Esophagus mucosa (tissue), 1 donor: Measurements from ENCODE around the gene LARGE1. TPM values are rescaled to one million over a fixed set of nuclear protein-coding genes. Genes with fewer than 3 reads are reported as not detected.
A peak's percentile ranks its signal among the peaks of the same experiment; 100 is the strongest.

ENCODE experiments used
- ATAC-seq: fragments of 200-7000 bp; cut with Tn5 transposase; one replicate; pipeline ENCODE4 v1.9.1; 2020
- total RNA-seq: library from RNA; stranded (reverse); gene quantifications from one replicate; pipeline ENCODE4 v1.2.4, GENCODE V29; 2023
- donor health status: DM: yes; HTN: yes; CAD: no.

The LARGE1 gene
- total RNA-seq, 1 donor from 2014 or later: 6.2 TPM

DNA sequence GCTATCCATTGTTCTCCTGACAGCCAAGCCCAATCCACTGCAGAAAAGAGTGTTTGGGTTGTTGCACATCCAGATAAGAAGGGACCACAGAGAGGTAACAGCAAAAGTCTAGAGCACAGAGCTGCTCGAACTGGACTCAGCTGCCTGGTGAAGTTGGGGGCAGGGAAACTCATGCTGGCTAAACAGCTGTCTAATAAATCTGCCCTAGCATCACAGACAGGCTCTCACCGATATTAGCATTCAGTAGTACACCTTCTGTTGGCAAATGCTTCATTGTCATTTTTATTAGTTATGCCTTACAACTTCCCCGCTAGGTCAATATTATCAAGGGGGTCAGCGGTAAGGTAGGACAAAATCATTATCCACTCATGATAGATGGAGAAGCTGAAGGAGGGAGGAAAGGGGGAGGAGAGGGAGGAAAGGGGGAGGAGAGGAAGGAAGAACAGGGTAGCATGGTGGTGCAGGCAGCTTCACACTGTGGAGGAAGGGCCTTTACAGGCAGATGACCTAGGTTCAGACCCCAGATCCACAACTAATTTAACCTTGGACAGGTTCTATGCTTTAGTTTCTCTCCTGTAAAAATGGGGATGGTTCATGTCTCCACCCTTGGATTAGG lies 102.7 kb downstream of the LARGE1 start:
- no peak for ATAC-seq

DNA sequence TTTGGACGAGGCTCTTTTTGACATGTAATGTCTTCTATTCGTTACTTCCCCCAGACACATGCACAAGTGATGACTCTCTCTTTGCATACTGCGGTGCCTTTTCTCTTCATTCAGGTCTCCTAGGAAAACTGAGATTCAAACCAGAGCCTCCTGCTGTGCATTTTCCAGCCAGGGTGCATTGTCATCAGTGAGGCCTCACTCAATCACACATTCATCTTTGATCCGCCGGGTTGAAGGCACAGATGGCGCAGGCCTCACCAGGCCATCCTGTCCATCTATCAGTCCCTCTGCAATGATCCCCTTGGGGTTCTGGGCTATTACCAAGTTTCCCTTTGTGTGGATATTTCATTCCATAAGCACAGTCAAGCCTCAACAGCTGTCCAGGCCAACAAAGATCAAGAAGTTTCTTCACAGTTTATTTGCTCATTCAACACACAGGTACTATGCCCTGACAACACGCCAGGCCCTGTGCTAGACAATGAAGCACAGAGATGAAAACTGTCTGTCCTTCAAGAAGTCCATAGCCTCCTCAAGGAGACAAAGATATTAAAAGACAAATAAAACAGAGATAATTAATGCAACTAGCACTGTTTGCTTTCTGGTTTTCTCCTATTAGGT lies 107.8 kb downstream of the LARGE1 start:
- ATAC-seq: no peak

DNA sequence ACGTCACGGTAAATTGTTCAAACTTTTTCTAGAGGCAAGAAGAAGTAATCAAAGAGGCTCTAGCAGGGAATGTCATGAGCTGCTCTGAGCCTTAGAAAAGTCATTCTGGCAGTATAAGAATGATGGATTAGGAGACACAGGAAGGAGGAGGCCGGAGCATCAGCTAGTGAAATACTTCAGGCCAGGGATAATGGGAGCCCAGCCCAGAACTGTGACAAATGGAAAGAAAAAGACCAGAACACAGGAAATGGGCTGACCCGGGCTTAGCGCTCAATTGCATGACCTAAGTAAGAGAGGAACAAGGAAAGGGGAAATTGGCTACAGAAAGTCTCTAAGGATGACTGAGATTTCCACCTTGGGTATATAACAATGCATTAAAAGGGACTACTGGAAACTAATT lies 108.6 kb downstream of the LARGE1 start:
- no peak for ATAC-seq

DNA sequence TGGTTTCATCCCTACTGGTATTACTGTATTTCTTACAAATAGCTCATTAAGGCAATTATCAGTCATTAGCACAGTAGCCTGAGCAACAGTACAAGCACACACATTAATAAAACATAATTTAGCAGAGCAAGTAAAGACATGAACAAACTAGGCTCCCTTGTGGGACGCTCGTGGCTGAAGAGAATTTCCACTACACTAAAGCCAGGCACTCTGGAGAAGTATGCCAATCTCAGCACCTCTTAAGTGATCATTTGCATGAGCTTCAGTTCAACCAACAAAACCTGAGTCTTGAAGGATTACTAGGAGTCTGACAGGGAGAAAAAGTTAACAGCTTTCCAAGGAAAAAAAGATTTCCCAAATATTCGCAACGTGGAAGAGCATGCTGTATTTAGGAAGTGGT lies 109.1 kb downstream of the LARGE1 start:
- no peak for ATAC-seq

DNA sequence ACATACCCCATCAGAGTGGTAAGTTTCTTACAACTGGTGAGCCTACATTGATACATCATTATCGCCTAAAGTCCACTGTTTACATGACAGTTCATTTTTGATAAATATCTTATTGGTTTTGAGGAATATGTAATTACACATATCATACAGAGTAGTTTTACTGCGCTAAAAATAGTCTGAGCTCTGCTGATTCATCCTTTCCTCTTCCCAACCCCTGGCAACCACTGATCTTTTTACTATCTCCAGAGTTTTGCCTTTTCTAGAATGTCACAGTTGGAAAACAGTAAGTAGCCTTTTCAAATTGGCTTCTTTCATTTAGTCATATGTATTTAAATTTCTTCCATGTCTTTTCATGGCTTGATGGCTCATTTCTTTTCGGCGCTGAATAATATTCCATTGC lies 112.8 kb downstream of the LARGE1 start:
- ATAC-seq: no peak

DNA sequence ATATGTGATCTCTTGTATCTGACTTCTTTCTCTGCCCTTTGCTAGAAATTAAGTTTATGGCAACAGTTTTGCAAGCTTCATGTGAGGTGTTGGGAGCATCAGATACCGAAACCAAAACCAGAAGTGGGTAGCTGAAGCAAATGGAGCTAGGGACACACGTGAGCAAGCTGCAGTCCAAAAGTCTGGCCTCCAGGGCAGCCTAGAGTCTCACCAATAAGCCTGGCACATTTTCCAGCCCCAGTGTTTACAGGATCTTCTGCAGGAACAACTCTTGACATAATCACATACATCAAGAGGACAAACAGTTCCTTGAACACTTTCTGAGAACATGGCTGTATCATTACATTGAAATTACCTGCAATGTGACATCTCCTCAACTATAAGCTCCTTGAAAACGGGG lies 114.1 kb downstream of the LARGE1 start:
- no peak for ATAC-seq

DNA sequence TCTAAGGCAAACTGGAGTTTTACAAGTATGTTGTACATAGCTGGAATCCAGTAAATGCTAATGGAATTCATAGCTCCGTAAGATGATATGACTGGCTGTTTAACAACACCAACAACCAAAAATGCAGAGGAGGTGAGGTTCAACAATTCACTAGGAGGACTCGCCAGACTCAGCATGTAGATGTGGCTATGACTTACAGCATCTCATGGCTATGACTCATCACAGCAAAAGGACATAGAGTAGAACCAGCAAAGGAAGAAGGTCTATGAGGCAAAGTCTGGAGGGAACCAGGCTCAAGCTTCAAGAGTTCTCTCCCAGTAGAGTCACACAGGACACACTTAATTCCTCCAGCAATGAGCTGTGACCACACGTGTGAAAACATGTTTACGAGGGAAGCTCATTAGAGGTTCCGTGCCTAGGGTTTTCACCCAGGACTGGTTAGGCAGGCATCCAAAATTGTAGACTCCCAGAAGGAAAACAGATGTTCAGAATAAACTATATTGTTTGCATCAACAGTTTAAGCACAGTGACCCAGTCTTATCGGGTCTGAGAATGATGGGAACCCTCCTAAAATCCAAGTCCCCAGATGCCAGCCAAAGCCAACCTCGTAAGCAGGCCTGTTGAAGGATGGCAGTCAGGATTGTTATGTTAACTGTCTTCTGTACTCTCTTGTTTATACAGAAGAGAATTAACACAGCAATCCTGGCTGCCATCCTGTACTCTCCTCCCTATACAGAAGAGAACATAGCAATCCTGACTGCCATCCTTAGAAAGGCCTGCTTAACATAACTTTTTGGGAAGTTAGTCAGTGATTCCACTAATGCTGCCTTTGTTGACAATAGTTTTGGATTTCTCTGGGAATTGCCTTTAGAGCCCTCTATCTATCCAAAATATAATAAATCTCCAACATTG lies 116.6 kb downstream of the LARGE1 start:
- ATAC-seq: peak; percentile 73

DNA sequence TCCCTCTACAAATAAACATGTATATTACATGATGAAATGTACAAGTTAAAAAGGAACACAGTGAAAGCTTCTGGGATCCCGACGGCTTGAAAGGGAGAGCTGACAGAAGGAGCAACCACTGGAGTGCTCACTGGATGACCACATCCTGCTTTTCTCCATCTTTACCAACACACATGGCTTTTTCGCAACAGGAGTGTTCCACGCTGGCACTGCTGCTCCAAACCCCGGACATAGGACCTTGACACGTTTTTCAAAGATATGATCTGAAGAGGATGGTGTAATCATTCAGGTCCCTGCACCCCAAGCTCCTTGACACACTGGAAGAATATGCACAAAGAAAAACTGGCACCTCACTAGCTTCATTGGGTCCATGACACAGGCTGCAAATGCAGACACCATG lies 121.9 kb downstream of the LARGE1 start:
- ATAC-seq: no peak

DNA sequence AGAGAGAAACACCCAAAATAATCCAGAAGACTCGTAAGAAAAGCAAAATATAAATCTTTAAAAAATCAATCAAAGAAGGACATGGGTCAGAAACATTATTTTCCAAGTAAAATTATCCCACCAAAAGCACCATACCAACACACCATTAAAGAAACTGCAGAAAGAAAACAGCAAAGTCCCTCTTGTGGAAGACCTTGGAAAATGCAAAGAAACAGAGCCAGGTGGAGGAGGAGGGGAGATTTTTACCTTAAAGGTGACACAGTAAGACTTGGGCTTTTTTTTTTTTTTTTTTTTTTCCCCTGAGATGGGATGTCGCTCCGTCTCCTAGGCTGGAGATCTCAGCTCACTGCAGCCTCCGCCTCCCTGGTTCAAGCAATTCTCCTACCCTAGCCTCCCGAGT lies 123.8 kb downstream of the LARGE1 start:
- ATAC-seq: no peak

DNA sequence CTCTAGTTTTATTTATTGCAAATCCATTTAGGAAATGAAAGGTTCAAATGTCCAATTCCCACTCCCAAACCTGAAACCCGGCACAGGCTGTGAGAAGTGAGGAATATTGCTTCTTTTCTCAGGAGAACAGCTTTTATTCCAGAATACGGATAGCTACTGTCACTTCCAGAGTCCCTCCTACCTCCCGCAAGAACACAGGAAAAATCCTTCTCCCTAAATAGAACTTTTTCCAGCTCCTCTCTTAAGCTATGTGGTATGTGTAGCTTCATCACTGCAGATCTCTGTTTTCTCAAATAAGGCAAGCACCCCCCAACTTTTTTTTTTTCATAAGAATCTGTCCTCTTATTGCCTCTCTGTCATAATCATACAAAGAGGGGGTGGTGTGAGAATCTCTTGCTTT lies 126.8 kb downstream of the LARGE1 start:
- ATAC-seq: no peak

DNA sequence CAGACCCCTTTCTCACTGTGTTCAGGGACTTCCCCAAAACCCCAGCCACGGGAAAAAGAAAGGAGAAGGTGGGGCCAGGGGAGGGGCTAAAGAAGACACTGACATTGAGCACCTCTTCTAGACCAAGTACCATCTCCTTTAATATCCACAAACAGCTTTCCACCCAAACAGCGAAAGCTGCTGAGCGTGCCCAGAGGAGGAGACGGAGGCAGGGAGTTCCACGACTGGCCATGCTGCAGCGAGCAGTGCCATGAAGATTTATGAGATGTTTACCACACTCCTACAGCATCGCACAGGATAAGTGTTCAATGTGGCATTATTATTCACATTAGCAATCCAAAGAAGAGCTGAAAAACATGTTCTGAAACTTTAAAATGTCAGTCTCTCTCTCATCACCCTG lies 127.4 kb downstream of the LARGE1 start:
- ATAC-seq: no peak

DNA sequence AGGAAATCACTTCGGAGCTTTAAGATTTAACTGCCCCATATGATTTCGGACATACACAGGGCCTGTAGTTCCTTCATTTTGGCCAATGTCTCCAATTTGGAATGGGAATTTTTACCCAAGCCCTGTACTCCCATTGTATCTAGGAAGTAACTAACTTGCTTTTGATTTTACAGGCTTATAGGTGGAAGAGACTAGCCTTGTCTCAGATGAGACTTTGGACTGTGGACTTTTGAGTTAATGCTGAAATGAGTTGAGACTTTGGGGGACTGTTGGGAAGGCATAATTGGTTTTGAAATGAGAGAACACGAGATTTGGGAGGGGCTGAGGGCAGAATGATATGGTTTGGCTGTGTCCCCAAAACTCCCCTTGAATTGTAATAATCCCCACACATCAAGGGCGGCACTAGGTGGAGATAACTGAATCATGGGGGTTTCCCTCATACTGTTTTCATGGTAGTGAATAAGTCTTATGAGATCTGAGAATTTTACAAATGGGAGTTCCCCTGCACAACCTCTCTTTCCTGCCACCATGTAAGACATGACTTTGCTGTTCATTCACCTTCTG lies 130.5 kb downstream of the LARGE1 start:
- ATAC-seq: no peak

DNA sequence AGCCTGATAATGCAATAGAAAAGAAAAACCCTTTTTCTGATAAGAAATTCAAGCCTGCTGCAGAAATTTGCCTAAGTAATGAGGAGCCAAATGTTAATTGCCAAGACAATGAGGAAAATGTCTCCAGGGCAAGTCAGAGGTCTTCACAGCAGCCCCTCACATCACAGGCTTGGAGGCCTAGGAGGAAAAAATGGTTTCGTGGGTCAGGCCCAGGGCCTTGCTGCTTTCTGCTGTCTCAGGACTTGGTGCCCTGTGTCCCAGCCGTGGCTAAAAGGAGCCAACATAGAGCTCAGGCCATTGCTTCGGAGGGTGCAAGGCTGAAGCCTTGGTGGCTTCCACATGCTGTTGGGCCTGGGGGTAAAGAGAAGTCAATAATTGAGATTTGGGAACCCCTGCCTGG lies 131.3 kb downstream of the LARGE1 start:
- ATAC-seq: no peak

DNA sequence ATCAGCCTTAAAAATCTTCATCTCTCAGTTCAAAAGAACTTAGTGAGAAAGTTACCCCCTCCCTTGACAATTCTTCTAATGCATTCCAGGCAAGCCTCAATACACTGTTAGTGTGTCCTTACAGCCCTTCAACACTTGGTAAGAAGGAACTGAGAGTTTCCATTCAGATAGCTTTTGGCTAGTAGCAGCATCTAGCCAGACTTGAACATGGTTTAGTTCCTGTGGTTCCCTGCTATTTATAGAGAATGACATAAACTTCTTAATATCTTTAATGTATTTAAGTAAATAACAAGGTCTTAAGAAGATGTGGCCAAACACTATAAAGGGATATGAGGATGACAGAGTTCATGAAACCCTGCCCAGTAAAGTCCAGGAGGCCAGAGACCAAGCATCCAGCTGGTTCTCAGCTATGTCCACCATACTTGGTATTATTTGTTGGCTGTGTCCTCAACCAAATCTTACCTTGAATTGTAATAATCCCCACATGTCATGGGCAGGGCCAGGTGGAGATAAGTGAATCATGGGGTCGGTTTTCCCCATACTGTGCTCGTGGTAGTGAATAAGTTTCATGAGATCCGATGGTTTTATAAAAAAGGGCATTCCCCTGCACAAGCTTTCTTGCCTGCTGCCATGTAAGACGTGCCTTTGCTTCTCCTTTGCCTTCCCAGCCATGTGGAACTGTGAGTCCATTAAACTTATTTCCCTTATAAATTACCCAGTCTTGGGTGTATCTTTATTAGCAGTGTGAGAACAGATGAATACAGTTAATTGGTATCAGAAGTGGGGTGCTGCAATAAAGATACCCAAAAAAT lies 132.4 kb downstream of the LARGE1 start:
- ATAC-seq: no peak

DNA sequence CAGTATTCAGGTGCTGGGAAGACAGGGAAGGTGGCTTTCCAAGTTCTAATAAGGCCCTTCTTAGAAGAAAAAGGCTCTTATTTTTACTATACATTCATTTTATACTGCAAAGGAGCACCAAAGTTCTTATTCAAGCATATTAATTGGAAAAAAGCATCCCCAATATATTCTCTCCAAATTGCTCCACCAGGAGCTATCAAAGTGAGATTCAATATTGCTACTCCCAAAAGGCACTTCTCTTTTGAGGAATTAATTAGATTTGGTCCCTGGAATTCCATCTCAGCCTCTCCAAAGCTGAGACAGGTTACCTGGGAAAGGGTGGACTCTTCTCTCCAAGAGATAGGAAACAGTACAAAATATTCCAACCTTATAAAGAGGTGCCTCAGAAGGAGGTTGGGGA lies 134.1 kb downstream of the LARGE1 start:
- ATAC-seq: no peak

DNA sequence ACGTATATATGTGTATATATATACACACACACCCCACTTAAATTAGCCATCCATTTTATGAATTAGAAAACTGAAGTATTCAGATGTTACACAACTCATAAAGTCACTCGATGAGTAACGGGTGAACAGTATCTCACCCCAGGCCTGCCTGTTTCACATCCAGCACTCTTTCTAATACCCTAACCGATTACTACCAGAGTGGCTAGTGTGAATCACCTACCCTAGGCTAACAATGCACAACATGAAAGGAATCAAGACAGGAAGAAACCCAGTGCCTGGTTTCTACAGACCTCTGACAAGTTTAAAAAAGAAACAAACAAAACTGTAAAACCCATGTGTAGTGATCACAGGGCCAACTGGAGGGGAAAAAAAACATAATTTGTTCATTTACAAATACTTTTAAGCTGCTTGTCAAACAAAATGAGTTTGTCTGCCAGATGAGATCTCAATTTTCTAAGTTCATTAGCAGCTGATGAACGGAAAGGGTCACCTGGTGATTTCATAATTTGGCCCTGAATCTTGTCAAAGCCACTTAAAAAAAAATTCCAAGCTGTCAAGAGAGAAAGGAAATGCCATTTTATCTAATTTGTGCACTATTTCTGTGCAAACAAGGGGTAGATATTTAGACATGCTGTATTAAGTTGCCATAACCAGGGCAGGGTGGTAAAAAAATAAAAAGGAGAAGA lies 134.8 kb downstream of the LARGE1 start:
- ATAC-seq: peak; percentile 97

DNA sequence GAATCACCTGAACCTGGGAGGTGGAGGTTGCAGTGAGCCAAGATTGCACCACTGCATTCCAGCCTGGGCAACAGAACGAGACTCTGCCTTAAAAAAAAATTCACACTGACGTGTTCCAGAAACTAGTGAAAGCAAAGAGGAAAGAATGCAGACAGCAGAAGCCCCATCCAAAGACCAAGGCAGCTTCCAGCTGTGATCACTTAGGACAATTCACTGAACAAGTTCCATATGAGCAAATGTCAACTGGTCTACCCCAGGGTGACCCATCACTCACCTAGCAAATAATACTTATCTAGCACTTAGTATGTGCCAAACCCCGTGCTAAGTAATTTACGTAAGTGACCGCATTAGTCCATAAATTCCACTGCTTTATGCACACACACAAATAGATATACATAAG lies 138.9 kb downstream of the LARGE1 start:
- ATAC-seq: no peak

DNA sequence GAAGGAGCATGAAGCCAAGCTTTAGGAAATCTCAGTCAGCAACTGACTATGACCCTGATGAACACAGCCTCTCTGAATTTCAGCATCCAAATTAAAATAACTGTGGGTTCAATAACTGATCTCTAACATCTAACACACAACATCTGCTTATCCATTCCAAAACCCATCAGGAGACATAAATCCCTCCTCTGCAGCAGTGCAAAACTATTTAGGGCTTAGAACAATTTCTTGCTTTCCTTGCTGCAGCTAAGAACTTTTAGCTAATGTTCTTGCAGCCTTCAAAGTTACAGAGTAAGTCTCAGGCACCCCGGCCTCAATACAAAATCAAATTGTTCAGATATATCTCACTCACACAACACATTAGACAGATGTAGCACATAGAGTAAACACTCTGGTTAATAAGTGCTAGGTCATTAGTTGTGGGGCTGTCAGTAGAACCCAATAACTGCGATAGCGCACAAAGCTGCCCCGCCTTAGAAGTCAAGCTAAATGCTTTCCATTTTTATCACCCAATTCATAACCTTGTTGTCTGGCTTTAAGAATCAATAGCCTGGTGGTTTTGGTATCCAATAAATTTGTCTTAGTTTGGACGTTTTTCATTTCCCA lies 139.6 kb downstream of the LARGE1 start:
- no peak for ATAC-seq

DNA sequence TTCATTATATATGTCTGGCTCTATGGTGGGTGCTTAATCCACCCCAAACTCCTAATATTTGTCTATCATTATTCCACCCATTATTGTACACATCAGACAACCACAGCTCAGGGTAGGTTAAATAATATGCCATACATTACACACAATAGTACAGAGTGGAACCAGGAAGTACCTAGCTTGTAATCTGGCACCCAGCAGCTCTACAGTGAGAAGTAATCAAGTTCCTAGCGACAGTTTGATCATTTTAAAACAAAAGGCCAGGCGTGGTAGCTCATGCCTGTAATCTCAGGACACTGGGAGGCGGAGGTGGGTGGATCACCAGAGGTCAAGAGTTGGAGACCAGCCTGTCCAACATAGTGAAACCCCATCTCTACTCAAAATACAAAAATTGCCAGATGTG lies 141.0 kb downstream of the LARGE1 start:
- no peak for ATAC-seq

DNA sequence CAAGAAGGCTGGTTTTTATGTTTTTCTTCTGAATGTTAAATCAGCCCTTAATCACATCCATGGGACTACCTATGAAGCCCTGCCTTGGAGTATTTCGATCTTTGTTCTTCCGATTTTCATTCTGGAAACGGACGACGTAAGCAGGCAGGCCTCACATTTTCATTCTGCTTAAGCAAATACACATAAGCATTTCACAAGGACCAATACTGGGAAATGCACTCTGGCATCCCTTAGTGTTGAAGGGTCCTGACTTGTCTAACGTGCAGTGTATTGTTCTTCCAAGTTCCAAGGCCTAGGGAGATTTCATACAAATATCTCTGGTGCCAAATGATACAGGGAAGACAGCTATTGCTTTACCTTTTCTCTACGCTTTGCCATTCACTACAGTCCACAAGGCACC lies 143.8 kb downstream of the LARGE1 start:
- no peak for ATAC-seq

DNA sequence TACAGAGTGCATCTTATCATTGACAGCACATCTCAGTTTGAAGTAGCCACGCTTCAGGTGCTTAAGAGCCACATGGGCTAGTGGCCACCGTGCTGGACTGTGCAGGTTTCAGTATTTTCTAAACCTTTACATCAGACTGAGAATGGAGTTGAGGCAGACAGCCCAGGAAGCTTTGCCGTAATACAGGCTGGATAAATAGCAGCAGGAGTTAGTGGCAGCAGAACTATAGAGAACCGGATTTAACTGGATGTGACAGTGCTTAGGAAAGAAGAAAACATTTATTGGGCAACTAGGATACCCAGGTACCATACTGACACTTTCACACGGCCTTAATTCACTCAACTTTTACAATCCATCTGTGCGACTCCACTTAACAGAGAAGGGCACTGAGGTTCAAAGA lies 145.5 kb downstream of the LARGE1 start:
- ATAC-seq: no peak

DNA sequence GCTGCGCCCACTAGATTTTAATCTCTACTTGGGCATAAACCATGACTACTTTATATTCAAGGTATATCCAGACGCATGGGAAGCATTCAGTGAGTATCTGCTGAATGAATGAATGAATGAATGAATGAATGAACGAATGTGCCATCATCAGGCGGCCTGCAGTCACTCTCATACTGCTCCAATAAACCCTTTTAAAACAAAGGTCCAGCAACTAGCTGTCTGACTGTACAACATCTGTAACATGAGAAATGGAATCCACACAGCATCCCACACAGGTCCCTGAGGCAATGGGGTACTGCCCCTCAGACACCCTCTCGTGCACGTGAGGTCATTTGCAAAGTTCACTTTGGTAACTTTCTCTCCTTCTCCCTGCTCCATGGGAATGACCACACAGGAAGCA lies 147.5 kb downstream of the LARGE1 start:
- no peak for ATAC-seq
